GM18526 (cell line): Measurements from ENCODE around the gene DGKE.
A peak's percentile ranks its signal among the peaks of the same experiment; 100 is the strongest.

ENCODE experiments used
- POLR2A ChIP-seq: IDR thresholded peaks from 3 replicates; pipeline ENCODE4 v1.6.1; 2011; ENCODE audit not compliant: insufficient read length; ENCODE audit errors: extremely low read depth

The DGKE gene

GRCh38 chr17:56890906-56891674 lies 57.1 kb downstream of the DGKE start:
- TF ChIP-seq POLR2A: no peak

DNA sequence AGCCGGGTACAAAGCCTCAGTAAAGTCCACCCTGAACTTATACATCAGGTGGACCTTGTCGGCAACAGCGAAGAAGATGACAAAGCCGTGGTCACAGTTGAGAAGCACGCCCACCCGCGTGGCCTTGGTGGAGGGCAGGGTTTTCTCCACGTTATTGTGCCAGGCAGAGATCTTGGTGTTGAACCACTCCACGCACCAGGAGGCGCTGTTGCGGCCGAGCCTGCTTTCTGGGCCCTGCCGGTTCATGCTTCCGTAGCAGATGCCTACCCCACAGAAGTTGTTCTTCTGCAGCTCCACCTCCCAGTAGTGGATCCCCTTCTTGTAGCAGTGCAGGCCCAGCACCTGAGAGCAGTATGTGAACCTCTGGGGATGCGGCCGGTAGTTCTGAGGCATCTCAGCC lies 57.8 kb downstream of the DGKE start:
- no peak for TF ChIP-seq POLR2A

- no peak for TF ChIP-seq POLR2A
Observed at GRCh38 chr17:56892333-56892732, 58.4 kb downstream of the DGKE start.

GRCh38 chr17:56893503-56893902 lies 59.6 kb downstream of the DGKE start:
- no peak for TF ChIP-seq POLR2A

DNA sequence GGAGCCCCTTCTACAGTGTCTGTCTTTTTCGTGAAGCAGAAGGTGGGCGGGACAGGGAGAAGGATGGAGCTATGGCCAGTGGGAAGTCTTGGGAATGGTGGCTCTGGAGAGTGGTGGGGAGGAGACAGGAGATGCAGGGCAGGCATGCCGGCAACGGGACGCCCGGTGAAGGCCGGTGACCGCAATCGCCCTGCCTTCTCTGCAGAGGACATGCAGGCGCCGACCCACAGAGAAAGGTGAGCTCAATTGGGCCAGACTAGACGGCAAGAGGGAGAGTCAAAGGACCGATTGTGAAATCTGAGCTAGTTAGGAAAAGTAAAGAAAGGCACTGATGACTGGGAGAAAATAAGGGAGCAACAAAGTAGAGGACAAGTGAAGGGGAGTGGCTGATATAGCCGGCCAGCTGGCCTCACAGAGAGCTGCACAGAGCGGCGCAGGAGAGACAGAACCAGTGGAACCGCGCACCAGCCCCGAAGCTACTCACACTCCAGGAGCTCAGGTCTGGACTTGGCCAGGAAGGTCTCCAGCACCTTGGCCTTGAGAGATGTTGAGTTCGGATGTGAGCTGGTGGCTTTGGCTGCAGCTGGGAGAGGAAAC lies 61.0 kb downstream of the DGKE start:
- no peak for TF ChIP-seq POLR2A

GRCh38 chr17:56896217-56896967 lies 62.4 kb downstream of the DGKE start:
- no peak for TF ChIP-seq POLR2A

GRCh38 chr17:56896968-56897359 lies 63.0 kb downstream of the DGKE start:
- TF ChIP-seq POLR2A: peak; percentile 4

DNA sequence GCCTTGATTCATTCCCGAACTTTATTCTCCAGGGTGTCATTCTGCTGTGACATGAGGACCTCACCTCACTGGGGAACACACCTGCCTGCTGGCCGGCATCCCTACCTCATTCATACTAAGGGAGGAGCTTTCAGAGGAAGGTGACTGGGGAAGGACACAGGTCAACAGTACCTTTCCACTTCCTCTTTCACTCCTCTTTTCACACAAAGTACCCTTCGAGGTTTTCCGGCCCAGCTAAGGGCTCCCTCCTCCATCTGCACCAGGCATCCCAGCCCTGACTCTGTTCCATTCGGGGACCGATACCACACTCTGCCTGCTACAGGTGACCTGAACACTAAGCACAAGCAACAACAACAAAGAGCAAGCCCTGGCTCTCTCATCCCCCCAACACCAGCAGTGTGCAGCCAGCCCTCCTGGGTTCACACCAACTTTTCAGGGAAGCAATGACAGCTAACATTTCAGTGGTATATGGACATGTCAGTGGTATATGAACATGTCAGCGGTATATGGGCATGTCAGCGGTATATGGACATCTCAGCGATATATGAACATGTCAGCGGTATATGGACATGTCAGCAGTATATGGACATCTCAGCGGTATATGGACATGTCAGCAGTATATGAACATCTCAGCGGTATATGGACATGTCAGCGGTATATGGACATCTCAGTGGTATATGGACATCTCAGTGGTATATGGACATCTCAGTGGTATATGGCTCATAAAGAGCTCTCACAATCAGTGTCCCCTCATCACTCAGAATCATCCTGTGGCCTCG lies 63.9 kb downstream of the DGKE start:
- no peak for TF ChIP-seq POLR2A

- no peak for TF ChIP-seq POLR2A
Observed at GRCh38 chr17:56898874-56899273, 64.9 kb downstream of the DGKE start.

DNA sequence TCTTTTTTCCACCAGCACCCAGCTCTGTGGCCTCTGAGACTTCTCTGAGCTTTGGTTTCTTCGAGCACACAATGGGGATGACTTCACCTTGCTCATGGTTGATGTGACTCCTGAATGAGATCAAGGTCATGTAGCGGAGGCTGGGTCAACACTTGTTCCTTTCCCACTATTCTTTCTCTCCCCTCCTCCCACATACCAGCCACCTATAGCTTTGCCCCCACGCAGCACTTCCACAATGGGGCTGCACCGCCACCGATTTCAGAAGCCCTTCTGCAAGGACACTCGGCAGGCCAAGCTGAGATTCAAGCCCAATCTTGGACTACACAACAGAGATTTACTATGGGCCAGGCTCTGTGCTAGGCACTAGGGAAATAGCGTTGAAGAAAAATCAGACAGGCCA lies 65.5 kb downstream of the DGKE start:
- TF ChIP-seq POLR2A: no peak

GRCh38 chr17:56902348-56902747 lies 68.4 kb downstream of the DGKE start:
- no peak for TF ChIP-seq POLR2A

DNA sequence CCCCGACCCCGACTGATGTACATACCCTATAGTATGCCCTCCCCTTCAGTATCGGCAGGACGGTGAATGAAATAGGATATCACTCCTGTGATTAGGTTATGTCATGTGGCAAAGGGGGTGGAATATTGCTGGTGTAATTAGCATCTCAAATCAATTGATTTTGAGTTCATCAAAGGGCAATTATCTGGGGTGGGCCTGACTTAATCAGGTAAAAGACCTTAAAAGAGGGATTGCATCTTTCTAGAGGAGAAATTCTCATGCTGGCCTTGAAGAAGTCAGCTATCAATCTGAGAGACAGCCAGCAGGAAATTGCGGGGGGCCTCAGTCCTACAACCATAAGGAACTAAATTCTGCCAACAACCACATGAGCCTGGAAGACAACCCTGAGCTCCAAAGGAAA lies 69.6 kb downstream of the DGKE start:
- TF ChIP-seq POLR2A: no peak

- TF ChIP-seq POLR2A: no peak
Observed at GRCh38 chr17:56908001-56908542, 74.1 kb downstream of the DGKE start.

DNA sequence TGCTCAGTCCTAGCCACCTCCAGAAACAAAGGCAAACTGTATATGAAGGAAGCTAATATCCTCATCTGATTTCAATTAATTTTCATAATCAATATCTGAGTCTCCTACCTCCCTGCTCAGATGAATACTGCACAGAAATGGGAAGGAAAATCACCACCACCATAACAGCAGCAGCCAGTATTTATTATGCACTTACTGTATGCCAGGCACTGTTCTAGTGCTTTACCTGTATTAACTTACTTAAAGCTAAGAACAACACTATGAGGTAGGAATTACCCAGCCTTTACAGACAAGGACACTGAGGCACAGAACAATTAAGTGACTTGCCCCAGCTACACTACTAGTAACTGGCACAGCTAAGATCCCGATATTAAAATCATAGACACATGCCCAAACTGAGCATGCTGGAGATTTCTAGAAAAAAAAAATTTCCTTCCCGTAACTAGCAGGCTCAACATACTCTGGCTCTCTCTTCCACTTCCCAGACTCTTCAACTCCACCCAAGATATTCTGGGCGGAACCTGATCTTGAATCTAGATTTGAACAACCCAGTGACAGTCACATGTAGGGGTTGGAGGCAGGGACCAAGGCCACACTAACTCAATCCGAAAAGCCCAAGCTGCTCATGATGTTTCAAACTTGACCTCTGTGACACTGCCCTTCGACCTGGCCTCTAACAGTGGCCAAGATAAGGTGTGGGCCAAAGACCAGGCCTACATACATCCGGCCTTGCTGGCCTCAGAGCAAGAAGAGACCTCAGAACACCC lies 76.0 kb downstream of the DGKE start:
- no peak for TF ChIP-seq POLR2A
